SU-DHL-6 (cell line): ENCODE measurements around the gene LY6G6D.

Experiments
- H2AFZ ChIP-seq: fragments of 200-600 bp; sonication (generic); 2 replicates; pipeline ENCODE4 v1.6.1; 2014; ENCODE audit warnings: low read depth, mild to moderate bottlenecking, moderate library complexity, mixed read lengths, antibody characterized with exemption, low read length; ENCODE audit not compliant: severe bottlenecking
- H3F3A ChIP-seq: fragments of 200-600 bp; shearing (Covaris generic); 2 replicates; pipeline ENCODE4 v1.6.0; 2016; ENCODE audit warnings: antibody characterized with exemption, mild to moderate bottlenecking; ENCODE audit not compliant: insufficient read depth
- H3K27ac ChIP-seq: fragments of 200-600 bp; sonication (generic); 2 replicates; pipeline ENCODE4 v1.5.1; 2016; ENCODE audit warnings: low read depth, mild to moderate bottlenecking, low read length, moderate library complexity, mixed read lengths
- H3K27me3 ChIP-seq: fragments of 200-600 bp; sonication (generic), shearing (Covaris generic); 2 replicates; pipeline ENCODE4 v1.6.0; 2014; ENCODE audit warnings: mild to moderate bottlenecking, low read length
- H3K36me3 ChIP-seq: fragments of 200-600 bp; sonication (generic); 2 replicates; pipeline ENCODE4 v1.6.1; 2014; ENCODE audit warnings: mild to moderate bottlenecking, low read length, mixed read lengths
- H3K4me2 ChIP-seq: fragments of 300-600, 200-600 bp; shearing (Covaris generic), sonication (generic); 2 replicates; pipeline ENCODE4 v1.6.0; 2014; ENCODE audit warnings: low read length, low read depth, mild to moderate bottlenecking; ENCODE audit not compliant: poor library complexity, severe bottlenecking
- H3K4me3 ChIP-seq: fragments of 200-600 bp; sonication (generic); 2 replicates; pipeline ENCODE4 v1.5.1; 2014; ENCODE audit warnings: antibody characterized with exemption, low read length, mild to moderate bottlenecking, mixed read lengths; ENCODE audit not compliant: insufficient read depth, poor library complexity, severe bottlenecking
- H3K79me2 ChIP-seq: fragments of 200-600 bp; sonication (generic); 2 replicates; pipeline ENCODE4 v1.6.1; 2014; ENCODE audit warnings: mild to moderate bottlenecking, low read length, moderate library complexity; ENCODE audit not compliant: insufficient read depth
- H3K9ac ChIP-seq: fragments of 200-600 bp; sonication (generic); 2 replicates; pipeline ENCODE4 v1.7.0; 2014; ENCODE audit warnings: mild to moderate bottlenecking, low read length
- H3K9me2 ChIP-seq: fragments of 200-600 bp; sonication (generic); replicated peaks from 2 replicates; pipeline ENCODE4 v1.6.1; 2014; ENCODE audit warnings: low read length; ENCODE audit not compliant: insufficient read depth
- H3K9me3 ChIP-seq: fragments of 200-600 bp; sonication (generic); 2 replicates; pipeline ENCODE4 v1.6.1; 2014; ENCODE audit warnings: low read length, mixed read lengths; ENCODE audit not compliant: insufficient read depth
- H4K20me1 ChIP-seq: fragments of 200-600 bp; sonication (generic); 2 replicates; pipeline ENCODE4 v1.6.1; 2014; ENCODE audit warnings: low read depth, mild to moderate bottlenecking, antibody characterized with exemption, low read length, moderate library complexity, mixed read lengths
- CTCF ChIP-seq: fragments of 200-600 bp; sonication (generic); IDR thresholded peaks from one replicate; pipeline ENCODE4 v1.5.1; 2017; ENCODE audit warnings: antibody characterized with exemption, mild to moderate bottlenecking, low read length, moderate library complexity; ENCODE audit not compliant: insufficient read depth, poor library complexity, severe bottlenecking
- EZH2phosphoT487 ChIP-seq: fragments of 200-600 bp; sonication (generic), shearing (Covaris generic); conservative IDR thresholded peaks from 2 replicates; pipeline ENCODE4 v1.6.1; 2018; ENCODE audit warnings: mild to moderate bottlenecking, antibody characterized with exemption, low read length, moderate library complexity, mixed read lengths

LY6G6D gene

GRCh38 chr6:31765559-31765909, 50.4 kb downstream of the LY6G6D start:
- no peak overlapping the region for H3K4me2 ChIP-seq
- TF ChIP-seq EZH2phosphoT487, result no peak
- TF ChIP-seq CTCF, result no peak

GRCh38 chr6:31765910-31766794, 51.0 kb downstream of the LY6G6D start:
- TF ChIP-seq EZH2phosphoT487, result no peak
- no peak for TF ChIP-seq CTCF
- H3K9ac ChIP-seq, result no peak overlapping the region
- no peaks in the 10 kb centered on the region for H3K27me3 ChIP-seq
- H3K9me2 ChIP-seq, result no peaks in the 10 kb centered on the region
- no peaks in the 10 kb centered on the region for H4K20me1 ChIP-seq
- no peak overlapping the region for H3K27ac ChIP-seq
- peaks cover 8% of the 10 kb centered on the region for H3F3A ChIP-seq
- H3K36me3 ChIP-seq, result peaks cover 6% of the 10 kb centered on the region; the same call in 1 of the 2 replicates
- no peaks in the 10 kb centered on the region for H3K9me3 ChIP-seq
- H3K4me3 ChIP-seq, result no peak overlapping the region
- H3K79me2 ChIP-seq, result no peaks in the 10 kb centered on the region
- H3K4me2 ChIP-seq, result no peak overlapping the region
- H2AFZ ChIP-seq, result no peak overlapping the region

More at GRCh38 chr6:31765559-31765909, 50.4 kb downstream of the LY6G6D start:
- Histone ChIP-seq H3K79me2 (no peaks in the 10 kb centered on the region), H3K9me2 (no peaks in the 10 kb centered on the region), H3K9me3 (no peaks in the 10 kb centered on the region), H3K4me3 (no peak overlapping the region), H4K20me1 (no peaks in the 10 kb centered on the region), H3K36me3 (peaks cover 6% of the 10 kb centered on the region; the same call in 1 of the 2 replicates), H3K27ac (no peak overlapping the region), H2AFZ (no peak overlapping the region), H3K9ac (no peak overlapping the region), H3F3A (peaks cover 8% of the 10 kb centered on the region), H3K27me3 (no peaks in the 10 kb centered on the region)

- no peak overlapping the region for H3K9ac ChIP-seq
- no peak for TF ChIP-seq CTCF
- no peak for TF ChIP-seq EZH2phosphoT487
Observed at GRCh38 chr6:31767096-31767645, 52.0 kb downstream of the LY6G6D start.

More at GRCh38 chr6:31767096-31767645, 52.0 kb downstream of the LY6G6D start:
- Histone ChIP-seq H2AFZ (no peak overlapping the region), H3K27ac (no peak overlapping the region), H3K9me3 (no peaks in the 10 kb centered on the region), H3K4me2 (no peak overlapping the region), H3K36me3 (peaks cover 5% of the 10 kb centered on the region; the same call in 1 of the 2 replicates), H3K9me2 (no peaks in the 10 kb centered on the region), H3K4me3 (no peak overlapping the region), H3F3A (peaks cover 8% of the 10 kb centered on the region), H4K20me1 (no peaks in the 10 kb centered on the region), H3K27me3 (no peaks in the 10 kb centered on the region), H3K79me2 (no peaks in the 10 kb centered on the region)
